ENCODE measurements around the gene GAD2. TPM values are rescaled to one million over a fixed set of nuclear protein-coding genes. Genes with fewer than 3 reads are reported as not detected.

Gene GAD2
- total RNA-seq, 4 donors from 2014 or later: not detected

DNA sequence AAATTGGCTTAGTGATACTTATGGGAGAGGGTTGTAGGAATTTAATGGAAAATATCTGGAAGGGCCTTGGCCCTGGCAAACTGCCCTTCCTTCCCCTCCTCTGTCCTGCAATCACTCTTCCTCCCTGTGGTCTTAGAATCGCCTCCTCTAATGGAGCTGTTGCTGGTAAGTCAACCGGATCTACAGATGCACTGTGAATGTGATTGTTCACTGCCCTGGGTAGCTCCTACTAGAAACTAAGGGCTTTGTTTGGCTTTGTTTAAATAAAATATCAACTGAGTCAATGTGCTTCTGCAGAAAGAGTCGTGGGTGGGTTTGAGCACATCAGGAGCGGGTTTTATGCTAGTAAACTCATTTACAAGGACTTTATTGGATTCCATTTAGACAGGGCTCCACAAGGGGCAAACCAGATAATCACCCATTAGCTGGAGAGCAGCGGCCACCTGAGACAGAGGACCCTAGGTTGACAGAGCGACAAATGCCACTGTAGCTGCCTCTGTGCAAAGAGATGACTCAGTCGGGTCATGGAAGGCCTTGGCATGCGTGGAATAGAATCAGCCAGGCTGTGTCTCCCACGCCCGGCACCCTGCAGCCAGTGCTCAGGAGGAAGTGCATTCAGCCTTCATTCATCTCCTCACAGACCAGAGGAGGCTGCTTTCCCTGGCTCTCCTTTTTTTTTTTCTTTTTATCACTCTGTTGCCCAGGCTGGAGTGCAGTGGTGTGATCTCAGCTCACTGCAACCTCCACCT, 97.9 kb downstream of the GAD2 start:
- TF ChIP-seq, protein P1, sequence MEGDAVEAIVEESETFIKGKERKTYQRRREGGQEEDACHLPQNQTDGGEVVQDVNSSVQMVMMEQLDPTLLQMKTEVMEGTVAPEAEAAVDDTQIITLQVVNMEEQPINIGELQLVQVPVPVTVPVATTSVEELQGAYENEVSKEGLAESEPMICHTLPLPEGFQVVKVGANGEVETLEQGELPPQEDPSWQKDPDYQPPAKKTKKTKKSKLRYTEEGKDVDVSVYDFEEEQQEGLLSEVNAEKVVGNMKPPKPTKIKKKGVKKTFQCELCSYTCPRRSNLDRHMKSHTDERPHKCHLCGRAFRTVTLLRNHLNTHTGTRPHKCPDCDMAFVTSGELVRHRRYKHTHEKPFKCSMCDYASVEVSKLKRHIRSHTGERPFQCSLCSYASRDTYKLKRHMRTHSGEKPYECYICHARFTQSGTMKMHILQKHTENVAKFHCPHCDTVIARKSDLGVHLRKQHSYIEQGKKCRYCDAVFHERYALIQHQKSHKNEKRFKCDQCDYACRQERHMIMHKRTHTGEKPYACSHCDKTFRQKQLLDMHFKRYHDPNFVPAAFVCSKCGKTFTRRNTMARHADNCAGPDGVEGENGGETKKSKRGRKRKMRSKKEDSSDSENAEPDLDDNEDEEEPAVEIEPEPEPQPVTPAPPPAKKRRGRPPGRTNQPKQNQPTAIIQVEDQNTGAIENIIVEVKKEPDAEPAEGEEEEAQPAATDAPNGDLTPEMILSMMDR (IDR thresholded peaks at IDR 0.05; ENCODE audit: low read depth): no peak

DNA sequence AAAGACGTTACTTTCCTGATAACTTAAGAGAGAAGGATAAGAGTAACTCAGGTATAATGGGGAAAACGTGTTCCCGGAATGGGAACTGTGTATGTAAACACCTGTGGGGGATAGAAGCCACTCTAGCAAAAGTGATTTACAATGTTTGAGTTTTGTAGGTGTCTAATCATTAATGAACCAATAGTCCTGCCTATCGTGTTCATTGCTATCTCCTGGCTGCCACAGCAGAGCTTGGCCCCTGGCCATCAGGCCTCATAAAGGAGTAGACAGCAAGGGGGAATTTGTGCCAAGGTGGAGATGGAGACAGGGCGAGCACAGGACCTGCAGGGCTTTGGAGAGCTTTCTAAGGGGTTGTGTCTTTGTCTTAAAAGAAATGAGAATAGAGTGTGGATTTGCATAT, 102.1 kb downstream of the GAD2 start:
- TF ChIP-seq, protein P1 (IDR thresholded peaks at IDR 0.05; ENCODE audit: low read depth): no peak

DNA sequence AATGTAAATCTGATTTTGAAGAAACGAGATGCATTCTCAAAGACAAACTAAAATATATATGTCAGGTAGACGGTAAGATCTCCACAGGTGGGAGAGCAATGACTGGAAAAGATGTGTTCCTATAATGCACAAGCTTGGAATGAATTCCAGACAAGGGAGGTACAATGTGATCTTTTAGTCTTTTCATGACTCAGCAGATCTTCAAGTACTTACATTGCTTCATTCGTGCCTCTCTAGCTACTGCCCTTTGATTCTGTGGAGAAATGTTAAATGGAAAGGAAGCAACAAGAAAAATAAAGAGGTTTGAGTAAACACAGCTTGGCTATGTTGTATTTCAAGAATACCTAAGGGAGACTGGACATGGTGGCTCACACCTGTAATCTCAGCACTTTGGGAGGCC, 106.6 kb downstream of the GAD2 start:
- TF ChIP-seq, protein P1 (IDR thresholded peaks at IDR 0.05; ENCODE audit: low read depth): no peak

DNA sequence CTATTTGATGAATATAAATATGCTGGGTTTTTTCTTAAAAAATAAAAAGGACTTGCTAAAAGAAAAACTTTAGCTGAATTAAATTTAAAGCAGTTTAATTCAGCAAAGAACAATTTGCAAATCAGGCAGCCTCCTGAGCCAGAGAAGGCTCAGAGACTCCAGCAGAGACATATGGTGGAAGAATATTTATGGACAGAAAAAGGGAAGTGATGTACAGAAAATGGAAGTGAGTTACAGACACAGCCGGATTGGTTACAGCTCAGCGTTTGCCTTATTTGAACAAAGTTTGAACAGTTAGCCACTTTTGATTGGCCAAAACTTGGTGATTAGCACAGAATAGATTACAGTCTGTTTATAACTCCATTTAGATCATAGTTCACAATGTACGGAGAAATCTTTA, 110.3 kb downstream of the GAD2 start:
- TF ChIP-seq, protein P1 (IDR thresholded peaks at IDR 0.05; ENCODE audit: low read depth): no peak

DNA sequence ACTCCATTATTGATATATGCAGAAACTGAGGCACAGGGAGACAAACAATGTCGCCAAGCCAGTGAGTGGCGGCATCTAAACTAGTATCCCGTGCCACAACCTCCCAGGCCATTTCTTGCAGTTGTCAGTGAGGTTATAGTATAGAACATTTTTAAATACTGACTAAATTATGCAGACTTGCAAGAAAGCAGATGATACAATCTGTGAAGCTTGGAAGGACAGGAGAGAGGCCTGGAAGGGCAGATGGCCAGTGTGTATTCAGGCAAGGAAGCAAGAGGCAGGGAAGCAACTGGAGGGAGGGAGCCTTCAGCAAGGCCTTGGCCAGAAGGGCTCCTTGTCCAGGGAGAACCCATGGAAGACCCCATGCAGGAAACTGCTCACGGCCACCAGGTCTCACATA, 111.2 kb downstream of the GAD2 start:
- TF ChIP-seq, protein P1 (IDR thresholded peaks at IDR 0.05; ENCODE audit: low read depth): no peak

DNA sequence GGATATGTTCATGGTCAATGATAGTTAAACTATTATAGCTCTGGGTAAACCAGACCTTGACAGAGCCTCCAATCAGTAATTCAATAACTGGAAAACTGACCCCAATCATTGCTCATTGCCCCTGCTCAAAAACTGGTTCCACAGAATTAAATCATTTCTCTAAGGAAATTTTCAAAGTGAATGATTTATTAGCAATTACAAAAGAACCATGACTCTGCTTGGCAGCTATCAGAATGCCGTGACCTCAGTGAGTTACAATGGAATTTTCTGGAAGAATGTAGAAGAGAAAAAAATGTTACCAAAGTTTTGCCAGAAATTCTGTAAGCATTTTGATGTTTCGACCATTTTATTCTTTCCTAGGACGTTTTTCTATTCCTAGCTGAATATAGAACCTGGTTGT, 114.8 kb downstream of the GAD2 start:
- TF ChIP-seq, protein P1 (IDR thresholded peaks at IDR 0.05; ENCODE audit: low read depth): no peak

DNA sequence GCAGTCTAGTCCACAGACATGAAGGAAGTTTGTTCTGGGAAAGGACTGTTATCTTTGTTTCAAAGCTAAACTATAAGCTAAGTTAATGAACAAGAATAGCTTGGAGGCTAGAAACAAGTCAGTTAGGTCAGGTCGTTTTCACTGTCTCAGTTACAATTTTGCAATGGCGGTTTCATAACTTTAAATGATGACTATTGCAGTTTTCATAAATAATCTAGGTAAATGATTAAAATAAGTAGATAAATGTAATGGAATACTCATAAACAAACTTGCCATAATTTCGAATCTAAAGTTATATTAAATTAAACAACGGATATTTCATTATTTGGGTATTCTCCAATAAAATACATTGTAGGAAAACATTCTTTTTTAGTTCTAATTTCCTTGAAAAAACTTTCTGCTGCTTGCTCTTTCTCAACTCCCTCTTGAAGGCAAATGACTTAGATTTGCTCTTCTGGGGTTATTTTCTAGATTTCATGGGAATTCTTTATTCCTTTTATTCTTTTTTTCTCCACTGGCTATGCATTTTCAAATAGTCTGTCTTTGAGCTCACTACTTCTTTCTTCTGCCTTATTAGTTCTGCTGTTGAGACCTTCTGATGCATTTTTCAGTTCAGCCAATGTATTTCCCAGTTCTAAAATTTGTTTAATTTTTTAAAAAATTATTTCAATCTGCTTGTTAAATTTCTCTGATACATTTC, 117.8 kb downstream of the GAD2 start:
- TF ChIP-seq, protein P1 (IDR thresholded peaks at IDR 0.05; ENCODE audit: low read depth): no peak
